Stimulated activated CD8-positive, alpha-beta memory T cell treated with anti-CD3 and anti-CD28 coated beads, Interleukin-7, amount 100 ng/mL, for 1 hour (primary cell): Measurements from ENCODE around the gene ADGRG4.
"Not testable (repeated sequence)": the region's sequence is repeated elsewhere in the genome, so short reads cannot be mapped to it uniquely, and the experiment has no call there.

ENCODE experiments used
- DNase-seq, 2 donors: peaks; one replicate each; pipeline ENCODE4 v3.0.0-alpha.2; 2020; ENCODE audit warnings: low read depth in 2 of 2

The ADGRG4 gene

GRCh38 chrX:136380010-136380769 lies 79.4 kb downstream of the ADGRG4 start:
- DNase-seq = no peak

DNA sequence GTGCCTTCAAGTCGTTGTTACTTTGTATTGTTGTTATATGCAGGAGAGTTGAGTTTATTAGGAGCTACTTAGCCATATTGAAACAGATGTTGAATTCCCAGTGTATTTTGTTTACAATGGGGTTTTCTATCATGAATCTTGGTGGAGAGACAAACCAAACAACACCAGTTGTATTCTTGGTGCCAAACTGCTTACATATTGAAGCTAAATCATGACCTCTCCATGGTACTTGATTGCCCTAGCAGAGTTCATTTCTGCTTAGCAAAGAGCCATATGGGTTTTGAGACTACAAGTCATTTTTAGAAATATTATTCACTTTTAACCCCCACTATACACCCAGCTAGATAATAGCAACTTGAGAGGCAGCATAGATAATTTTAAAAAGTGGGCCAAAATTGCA lies 85.4 kb downstream of the ADGRG4 start:
- no peak for DNase-seq

DNA sequence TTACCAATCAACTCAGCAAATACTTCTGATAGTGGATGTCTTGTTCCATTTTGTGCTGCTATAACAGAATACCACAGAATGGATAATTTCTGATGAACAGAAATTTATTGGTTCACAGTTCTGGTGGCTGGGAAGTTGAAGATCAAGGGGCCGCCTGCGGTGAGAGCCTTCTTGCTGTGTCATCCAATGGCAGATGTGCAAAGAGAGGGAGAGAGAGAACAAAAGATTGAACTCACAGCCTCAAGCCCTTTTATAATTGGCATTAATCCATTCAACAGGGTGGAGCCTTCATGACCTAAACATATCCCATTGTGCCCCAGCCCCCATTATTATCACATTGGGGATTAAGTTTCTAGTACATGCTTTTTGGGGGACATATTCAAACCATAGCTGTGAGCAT lies 86.1 kb downstream of the ADGRG4 start:
- DNase-seq = no peak

- DNase-seq = no peak
Measured at GRCh38 chrX:136387951-136388502, 87.3 kb downstream of the ADGRG4 start.

DNA sequence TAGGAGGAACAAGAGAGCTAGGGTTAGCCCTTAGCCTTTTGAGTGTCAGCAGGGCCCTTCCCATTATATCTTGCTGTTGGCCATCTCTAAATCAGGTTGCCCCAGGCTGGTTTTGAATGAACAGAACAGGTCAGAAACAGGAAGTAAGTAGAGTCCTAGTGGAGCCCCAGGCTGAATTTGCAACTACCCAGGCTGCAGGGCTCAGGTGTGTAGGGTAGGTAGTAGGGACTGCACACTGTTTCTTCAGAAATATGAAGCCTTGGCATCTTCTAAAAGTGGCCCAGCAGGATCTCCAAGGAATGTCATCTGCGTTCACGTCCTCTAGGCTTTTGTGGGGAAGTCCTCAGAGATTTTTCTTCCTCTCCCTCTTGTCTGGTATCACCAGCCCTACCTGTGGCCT lies 90.2 kb downstream of the ADGRG4 start:
- DNase-seq = no peak

- DNase-seq = no peak
Measured at GRCh38 chrX:136395271-136395670, 94.5 kb downstream of the ADGRG4 start.

DNA sequence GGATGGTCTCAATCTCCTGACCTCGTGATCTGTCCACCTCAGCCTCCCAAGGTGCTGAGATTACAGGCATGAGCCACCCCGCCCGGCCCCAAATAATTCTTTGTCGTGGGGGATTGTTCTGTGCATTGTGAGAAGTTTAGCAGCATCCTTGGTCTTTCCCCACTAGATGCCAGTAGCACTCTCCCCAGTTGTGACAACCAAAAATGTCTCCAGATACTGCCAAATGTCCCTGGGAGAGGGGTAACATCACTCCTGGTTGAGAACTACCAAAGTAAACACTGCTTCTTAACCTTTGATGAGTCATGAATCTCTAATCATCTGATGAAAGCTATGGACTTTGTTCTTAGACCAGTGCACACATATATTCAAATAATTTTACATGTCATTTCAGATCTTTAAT lies 96.2 kb downstream of the ADGRG4 start:
- no peak for DNase-seq

DNA sequence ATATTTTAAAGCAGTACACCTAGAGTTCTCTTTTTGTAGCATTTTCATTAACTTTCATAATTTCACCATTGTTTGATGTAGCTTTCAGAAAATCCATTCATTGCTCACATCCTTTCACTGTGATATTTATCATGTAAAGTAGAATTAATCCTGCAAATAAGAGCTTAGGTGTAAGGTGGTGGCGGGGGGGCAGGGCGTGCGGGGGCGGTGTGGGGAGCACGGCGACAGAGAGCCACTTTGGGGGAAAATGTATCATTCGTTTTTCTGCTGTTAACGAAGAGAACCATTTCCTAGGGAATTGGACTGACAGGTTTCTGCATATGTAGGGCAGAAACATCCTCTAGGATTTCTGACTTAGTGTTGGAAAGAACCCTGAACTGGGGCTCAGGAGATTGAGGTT lies 104.4 kb downstream of the ADGRG4 start:
- DNase-seq = no peak

DNA sequence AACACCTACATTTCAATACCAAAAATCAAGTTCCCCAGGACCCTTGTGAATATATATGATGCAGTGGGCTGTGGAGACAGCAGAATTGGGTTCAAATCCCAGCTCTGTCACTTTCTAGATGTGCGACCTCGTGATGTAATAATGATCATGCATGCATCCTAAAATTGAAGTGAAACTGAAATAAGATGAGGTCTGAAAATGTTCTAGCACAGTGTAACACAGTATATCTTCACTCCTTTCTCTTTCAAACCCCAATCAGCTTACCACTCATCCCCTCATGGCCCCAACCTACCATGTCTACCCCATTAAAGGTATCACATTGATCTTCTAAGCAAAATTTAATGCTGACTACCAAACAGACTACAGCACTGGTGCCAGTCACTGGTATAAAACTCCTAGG lies 117.0 kb downstream of the ADGRG4 start:
- DNase-seq = no peak

DNA sequence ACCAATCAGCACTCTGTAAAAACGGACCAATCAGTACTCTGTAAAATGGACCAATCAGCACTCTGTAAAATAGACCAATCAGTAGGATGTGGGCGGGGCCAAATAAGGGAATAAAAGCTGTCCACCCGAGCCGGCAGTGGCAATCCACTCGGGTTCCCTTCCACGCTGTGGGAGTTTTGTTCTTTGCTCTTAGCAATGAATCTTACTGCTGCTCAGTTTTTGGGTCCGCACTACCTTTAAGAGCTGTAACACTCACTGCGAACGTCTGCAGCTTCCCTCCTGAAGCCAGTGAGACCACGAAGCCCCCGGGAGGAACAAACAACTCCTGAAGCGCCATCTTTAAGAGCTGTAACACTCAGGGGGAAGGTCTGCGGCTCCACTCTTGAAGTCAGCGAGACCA lies 120.6 kb downstream of the ADGRG4 start:
- no peak for DNase-seq

- no peak for DNase-seq
Measured at GRCh38 chrX:136423724-136424123, 123.0 kb downstream of the ADGRG4 start.

- no peak for DNase-seq
Measured at GRCh38 chrX:136425996-136426395, 125.2 kb downstream of the ADGRG4 start.

DNA sequence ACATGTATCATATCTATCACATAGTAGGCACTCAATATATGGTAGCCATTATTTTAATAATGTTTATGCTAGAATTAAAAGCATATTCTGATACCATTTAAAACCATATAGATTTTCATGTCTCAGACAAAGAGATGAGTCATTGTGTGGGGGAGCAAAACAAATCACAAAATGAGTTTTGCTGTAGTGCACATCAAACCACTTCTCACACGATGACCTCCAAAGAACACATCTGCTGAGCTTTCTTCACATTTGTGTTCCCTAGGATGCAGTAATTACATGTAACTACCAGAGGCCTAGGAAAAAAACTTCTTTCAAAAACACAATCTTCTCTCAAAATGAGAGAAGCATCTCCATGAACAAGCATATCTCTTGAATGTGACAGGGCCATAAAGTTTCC lies 130.9 kb downstream of the ADGRG4 start:
- no peak for DNase-seq

DNA sequence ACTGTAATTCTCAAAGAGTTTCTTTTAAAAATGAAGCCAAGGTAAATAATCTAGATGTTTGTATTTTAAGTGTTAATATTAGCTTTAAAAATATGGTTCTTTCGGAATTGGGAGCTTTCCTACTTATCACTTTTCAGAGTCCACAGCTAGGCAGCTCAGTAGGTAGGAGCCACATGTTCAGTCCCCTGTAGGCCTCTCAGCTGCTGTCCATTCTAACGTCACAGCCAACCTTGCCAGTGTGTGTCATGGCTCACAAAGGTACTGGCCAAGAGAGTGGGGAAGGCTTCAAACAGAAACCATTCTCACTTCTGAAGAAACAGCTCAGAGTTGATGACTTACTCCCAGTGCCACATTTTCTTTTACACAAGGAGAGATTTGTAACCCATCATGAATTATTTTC lies 137.0 kb downstream of the ADGRG4 start:
- no peak for DNase-seq

DNA sequence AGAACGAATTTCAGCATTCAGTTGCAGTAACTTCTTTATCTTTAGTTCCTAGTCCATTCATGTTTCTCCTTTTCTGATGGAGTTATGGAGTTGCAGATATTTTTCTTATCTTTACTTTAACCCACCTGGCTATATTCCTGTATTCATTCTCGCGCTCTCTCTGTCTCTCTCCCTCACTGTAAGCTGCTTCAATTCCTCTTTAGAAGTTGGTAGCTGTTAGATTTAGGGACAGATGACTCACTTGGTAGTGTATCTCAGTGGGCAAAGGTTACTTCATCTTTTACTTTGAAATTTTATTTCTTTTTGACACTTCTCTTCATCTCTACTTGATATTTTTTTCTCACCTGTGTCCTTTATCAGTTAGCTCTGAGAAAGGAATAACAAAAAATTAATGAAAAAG lies 137.4 kb downstream of the ADGRG4 start:
- no peak for DNase-seq

GRCh38 chrX:136445674-136446073 lies 144.9 kb downstream of the ADGRG4 start:
- not testable (repeated sequence) for DNase-seq

- DNase-seq = no peak
Measured at GRCh38 chrX:136446208-136446607, 145.4 kb downstream of the ADGRG4 start.

DNA sequence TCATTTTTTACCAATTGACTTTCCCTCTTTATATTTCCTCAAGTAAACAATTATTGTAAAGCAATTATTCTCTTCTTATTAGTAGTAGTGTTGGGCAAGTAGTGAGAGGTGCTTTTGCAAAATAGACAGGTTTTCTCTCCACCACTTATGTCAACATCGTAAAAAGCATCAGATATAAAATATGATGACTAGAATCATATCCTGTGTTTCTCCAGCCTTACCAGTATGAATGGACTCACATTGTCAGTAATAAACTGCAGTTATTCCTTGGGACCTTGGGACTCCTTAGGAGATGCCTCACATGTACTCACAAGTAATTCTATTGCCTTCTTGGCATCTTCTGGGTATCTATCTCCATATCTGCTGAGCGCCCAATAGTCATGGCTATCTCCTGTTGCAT lies 146.5 kb downstream of the ADGRG4 start:
- DNase-seq = no peak

- no peak for DNase-seq
Measured at GRCh38 chrX:136447968-136448367, 147.2 kb downstream of the ADGRG4 start.

GRCh38 chrX:136450050-136450830 lies 149.5 kb downstream of the ADGRG4 start:
- no peak for DNase-seq

DNA sequence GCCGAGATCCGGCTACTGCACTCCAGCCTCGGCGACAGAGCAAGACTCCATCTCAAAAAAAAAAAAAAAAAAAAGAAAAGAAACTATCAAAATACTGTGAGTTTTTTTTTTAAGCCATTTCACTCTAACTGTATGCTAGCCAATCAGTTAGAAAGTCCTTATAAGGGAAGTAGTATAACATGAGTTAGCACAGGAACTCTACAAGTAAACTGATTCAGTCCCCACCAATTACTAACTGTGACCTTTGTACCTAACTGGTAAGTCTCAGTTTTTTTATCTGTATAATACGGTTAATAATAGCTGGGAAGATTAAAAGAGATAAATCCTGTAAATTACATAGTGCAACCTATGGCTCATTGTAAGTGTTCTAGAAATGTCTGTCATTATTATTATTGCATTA lies 151.9 kb downstream of the ADGRG4 start:
- DNase-seq = no peak

DNA sequence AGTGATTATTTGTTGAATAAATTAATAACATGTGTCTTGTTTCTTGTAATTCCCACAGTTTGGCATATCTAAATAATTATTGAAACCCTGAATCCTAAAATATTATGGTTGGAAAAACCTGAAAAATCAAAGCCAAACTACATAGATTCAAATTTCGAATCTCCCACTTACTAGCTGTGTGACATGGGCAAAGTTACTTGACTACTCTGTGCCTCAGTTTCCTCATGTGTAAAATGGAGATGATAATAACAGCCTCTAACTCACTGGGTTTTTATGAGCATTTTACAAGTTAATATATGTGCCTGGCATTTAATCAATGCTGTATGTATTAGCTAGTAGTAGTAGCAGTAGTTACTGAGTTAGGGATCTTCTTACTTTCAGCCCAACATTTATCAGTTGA lies 152.4 kb downstream of the ADGRG4 start:
- no peak for DNase-seq

- DNase-seq = no peak
Measured at GRCh38 chrX:136453771-136454170, 153.0 kb downstream of the ADGRG4 start.
